Right lobe of liver (tissue), 6 donors: ENCODE measurements around the gene TTC19. TPM values are rescaled to one million over a fixed set of nuclear protein-coding genes. Genes with fewer than 3 reads are reported as not detected.

Experiments
- ATAC-seq, 4 donors: fragments of 200-7000 bp; cut with Tn5 transposase; one replicate each; pipeline ENCODE4 v1.9.1; 2020; ENCODE audit warnings: mild to moderate bottlenecking in 4 of 4, moderate library complexity in 4 of 4
- DNase-seq, 3 donors: peaks; one replicate each; pipeline ENCODE4 v3.0.0-alpha.2; 2020
- H3K27ac ChIP-seq, 3 donors: fragments of 200-600 bp; one replicate each; pipeline ENCODE4 v1.8.0; 2022
- H3K27me3 ChIP-seq, 2 donors: fragments of 200-600 bp; one replicate each; pipeline ENCODE4 v1.8.0; 2022
- H3K36me3 ChIP-seq, 4 donors: fragments of 200-600 bp; sonication (generic) in 1 of 4; one replicate each; pipeline versions ENCODE4 v1.5.1 to v1.8.0; 2017 to 2022; ENCODE audit warnings: control low read depth in 1 of 4
- H3K4me1 ChIP-seq, 4 donors: fragments of 200-600 bp; sonication (generic) in 1 of 4; one replicate each; pipeline versions ENCODE4 v1.5.1 to v1.8.0; 2017 to 2022; ENCODE audit warnings: control low read depth in 1 of 4
- H3K4me3 ChIP-seq, 3 donors: fragments of 200-600 bp; one replicate each; pipeline ENCODE4 v1.8.0; 2022
- H3K9me3 ChIP-seq, 4 donors: fragments of 200-600 bp; sonication (generic) in 1 of 4; one replicate each; pipeline versions ENCODE4 v1.5.1 to v1.8.0; 2017 to 2022; ENCODE audit warnings: control low read depth in 1 of 4
- CTCF ChIP-seq, 4 donors: fragments of 200-600 bp in 3 of 4; fragments of 450-650 bp in 1 of 4; IDR thresholded peaks; one replicate each; pipeline versions ENCODE4 v1.5.1 to v1.8.0; 2016 to 2022; ENCODE audit warnings: antibody characterized with exemption in 4 of 4, mild to moderate bottlenecking in 2 of 4
- POLR2A ChIP-seq: fragments of 450-650 bp; IDR thresholded peaks from one replicate; pipeline ENCODE4 v1.6.1; 2017; ENCODE audit warnings: antibody characterized with exemption, mild to moderate bottlenecking
- WGBS: methylation state at CpG from one replicate; pipeline ENCODE4 v1.1.6; 2018; ENCODE audit warnings: low coverage, low lambda C conversion rate; ENCODE audit not compliant: insufficient coverage; ENCODE audit errors: missing lambda C conversion rate; 5-methylcytosine and 5-hydroxymethylcytosine counted together
- intact Hi-C, 2 donors: fragments of 100-400 bp; cut with DNase I; formaldehyde crosslinking; loops; one replicate each; pipeline versions ENCODE4 v1.11.2 to v1.14.1; 2022
- total RNA-seq, 6 experiments: library from RNA; depleted of rRNA in 2 of 6; stranded (reverse); fragments of >200 nt in 2 of 6; fragmentation: NEBNext Ultra II Directional in 3 of 6; extraction: Animal tissue kit (Norgen Biotek cat#: 25700) in 3 of 6; gene quantifications; one replicate each; pipeline versions ENCODE4 v1.1.0 to v1.2.4, GENCODE V29; 2016 to 2023
- donor health status: DM: no; HTN: yes; CAD: no.
- donor health status: DM: no; HTN: no; CAD: no.
- donor health status: DM: no; HTN: no; CAD: no.
- donor health status: DM: no; HTN: yes; CAD: no.
- donor health status: DM: no; HTN: yes; CAD: no.

Gene TTC19
- total RNA-seq, 6 experiments from 2014 or later = 14.3 to 32.3 (median 19.9) TPM

GRCh38 chr17:16075949-16076348 lies 76.3 kb downstream of the TTC19 start:
- WGBS = 94% methylated on average over 5 of the region's 5 CpGs

More at GRCh38 chr17:16075949-16076348, 76.3 kb downstream of the TTC19 start:
- Histone ChIP-seq H3K27me3 (no peaks in the 10 kb centered on the region), H3K36me3 (peaks cover 5 to 76% (median 24%) of the 10 kb centered on the region in 4 donors), H3K27ac (no peak overlapping the region), H3K4me3 (no peak overlapping the region), H3K4me1 (no peaks in the 10 kb centered on the region), H3K9me3 (no peaks in the 10 kb centered on the region)
- no peak for TF ChIP-seq CTCF (IDR thresholded peaks at IDR 0.05)
- no peak for TF ChIP-seq POLR2A
- intact Hi-C loops = no loop called here
- DNase-seq = no peak
- ATAC-seq = no peak

Other genes starting within 250 kb of the TTC19 start
- gene ADORA2B, start 54.7 kb upstream of the TTC19 start, total RNA-seq = under 1 TPM in 5 of 6 experiments, not detected in 1; 0.16 to 0.62 (median 0.37) TPM
- gene ZSWIM7, start 120 bp upstream of the TTC19 start, total RNA-seq = 10 to 100 TPM; 10.6 to 21.8 (median 11.8) TPM
- gene NCOR1, start 215.7 kb downstream of the TTC19 start, total RNA-seq = 10 to 100 TPM; 52.6 to 76.8 (median 65.1) TPM
- gene PIGL, start 217.4 kb downstream of the TTC19 start, total RNA-seq = 10 to 100 TPM in 5 of 6 experiments, 1 to 10 TPM in 1; 8.5 to 29.7 (median 14.9) TPM